K562 (cell line): ENCODE results near the gene TTC28. TPM values are rescaled to one million over a fixed set of nuclear protein-coding genes. Genes with fewer than 3 reads are reported as not detected.

ENCODE experiments used
- ATAC-seq: fragments of 200-7000 bp; cut with Tn5 transposase; 3 replicates; pipeline ENCODE4 v1.9.1; 2020; ENCODE audit warnings: moderate library complexity
- BruUV-seq: library from RNA; stranded (reverse); fragments of 400-500 nt; replicated peaks from 2 replicates; lab custom pipeline; 2021; lab: Mats Ljungman, UMichigan
- CTCF ChIA-PET: fragments of 300-600 bp; formaldehyde crosslinking; extraction: SDS; loops from one replicate; lab custom pipeline; 2021; ENCODE audit warnings: low intra/inter-chr PET ratio; lab: Yijun Ruan, JAX
- POLR2A ChIA-PET: fragments of 300-600, 350-650 bp; sonication (Branson Sonifier 250); formaldehyde crosslinking; extraction: SDS; loops from one replicate; lab custom pipeline; 2021; ENCODE audit warnings: antibody characterized with exemption, inconsistent platforms; lab: Yijun Ruan, JAX
- DNase-seq, 4 experiments: peaks; one replicate each; pipeline versions ENCODE4 v3.0.0 to v3.0.0-alpha.2; 2011 to 2018; ENCODE audit warnings: low spot score in 3 of 4, mixed read lengths in 3 of 4; ENCODE audit errors: extremely low read depth in 1 of 4
- FAIRE-seq: peaks from 2 replicates; lab custom pipeline; 2011; peaks lifted over from hg19 to GRCh38; lab: Jason Lieb, UNC
- H2AFZ ChIP-seq: 2 replicates; pipeline ENCODE4 v1.6.0; 2011; ENCODE audit warnings: low read depth, low read length, control low read depth, inconsistent platforms
- H3K27ac ChIP-seq: fragments of 200-600 bp; 3 replicates; pipeline ENCODE4 v1.8.0; 2011; ENCODE audit warnings: low read depth, mild to moderate bottlenecking, control low read depth, inconsistent platforms, low read length, moderate library complexity, mixed read lengths; ENCODE audit errors: extremely low read depth
- H3K27me3 ChIP-seq, 2 experiments: fragments of 300-600 bp in 1 of 2; 2 replicates in 1 of 2; 3 replicates in 1 of 2; pipeline versions ENCODE4 v1.6.0 to v1.8.0; 2011; ENCODE audit warnings: inconsistent platforms in 2 of 2, low read length in 2 of 2, mild to moderate bottlenecking in 1 of 2, mixed read lengths in 1 of 2, moderate library complexity in 1 of 2; ENCODE audit not compliant: control insufficient read depth in 2 of 2, insufficient read depth in 2 of 2
- H3K36me3 ChIP-seq: fragments of 300-600 bp; 3 replicates; pipeline ENCODE4 v1.8.0; 2011; ENCODE audit warnings: mild to moderate bottlenecking, low read length, inconsistent platforms; ENCODE audit not compliant: control insufficient read depth, insufficient read depth
- H3K4me1 ChIP-seq, 2 experiments: fragments of 200-600 bp in 1 of 2; replicated peaks in 1 of 2; 2 replicates in 1 of 2; 3 replicates in 1 of 2; pipeline versions ENCODE4 v1.5.1 to v1.8.0; 2011; ENCODE audit warnings: inconsistent platforms in 2 of 2, low read length in 2 of 2, mild to moderate bottlenecking in 1 of 2, mixed read lengths in 1 of 2, moderate library complexity in 1 of 2; ENCODE audit not compliant: control insufficient read depth in 2 of 2, insufficient read depth in 2 of 2
- H3K4me2 ChIP-seq: 2 replicates; pipeline ENCODE4 v1.6.1; 2011; ENCODE audit warnings: low read length, control low read depth, inconsistent platforms, mixed read lengths; ENCODE audit not compliant: insufficient read depth
- H3K4me3 ChIP-seq: fragments of 200-600 bp; sonication (generic), shearing (Covaris generic); 2 replicates; pipeline ENCODE4 v1.5.1; 2016; ENCODE audit warnings: control low read depth, inconsistent platforms
- H3K79me2 ChIP-seq: fragments of 200-600 bp; 3 replicates; pipeline ENCODE4 v1.8.0; 2011; ENCODE audit warnings: low read length, inconsistent platforms; ENCODE audit not compliant: control insufficient read depth, insufficient read depth
- H3K9ac ChIP-seq, 2 experiments: 2 replicates each; pipeline versions ENCODE4 v1.6.0 to v1.6.1; 2011; ENCODE audit warnings: low read depth in 2 of 2, low read length in 2 of 2, control low read depth in 1 of 2, inconsistent platforms in 1 of 2, mild to moderate bottlenecking in 1 of 2, mixed read lengths in 1 of 2; ENCODE audit not compliant: insufficient read depth in 1 of 2
- H3K9me1 ChIP-seq: one replicate; pipeline ENCODE4 v1.6.0; 2011; ENCODE audit warnings: inconsistent platforms, mild to moderate bottlenecking, low read length, moderate library complexity; ENCODE audit not compliant: control insufficient read depth, insufficient read depth
- H3K9me3 ChIP-seq: replicated peaks from 2 replicates; pipeline ENCODE4 v1.5.1; 2011; ENCODE audit warnings: low read depth, low read length, inconsistent platforms; ENCODE audit not compliant: control insufficient read depth, insufficient read depth
- H4K20me1 ChIP-seq: replicated peaks from 2 replicates; pipeline ENCODE4 v1.6.1; 2011; ENCODE audit warnings: low read length, inconsistent platforms, mixed read lengths; ENCODE audit not compliant: control insufficient read depth, insufficient read depth
- C11orf30 ChIP-seq: fragments of 450-650 bp; IDR thresholded peaks from 2 replicates; pipeline ENCODE4 v1.6.1; 2016; ENCODE audit warnings: low read depth, mild to moderate bottlenecking
- MAFF ChIP-seq: IDR thresholded peaks from 2 replicates; pipeline ENCODE4 v1.6.1; 2012; ENCODE audit warnings: low read length, improper control_type of control experiment
- MAFG ChIP-seq: fragments of 450-650 bp; conservative IDR thresholded peaks from 2 replicates; pipeline ENCODE4 v1.6.1; 2016; ENCODE audit warnings: missing genetic modification characterization, missing compliant biosample characterization
- MAFK ChIP-seq: IDR thresholded peaks from 2 replicates; pipeline ENCODE4 v1.6.1; 2011; ENCODE audit warnings: low read length, improper control_type of control experiment
- SP2 ChIP-seq: IDR thresholded peaks from 2 replicates; pipeline ENCODE4 v1.6.1; 2011; ENCODE audit warnings: mild to moderate bottlenecking, low read depth, low read length, moderate library complexity; ENCODE audit not compliant: poor library complexity, severe bottlenecking; ENCODE audit errors: extremely low read depth
- TEAD1 ChIP-seq, 2 experiments: fragments of 450-650 bp in 1 of 2; sonication (generic) in 1 of 2; formaldehyde crosslinking; IDR thresholded peaks; 2 replicates each; pipeline versions ENCODE4 v1.4.0 to v1.8.0; 2020 to 2022; ENCODE audit warnings: mild to moderate bottlenecking in 2 of 2, missing genetic modification reagents in 1 of 2
- WHSC1 ChIP-seq: IDR thresholded peaks from one replicate; pipeline ENCODE4 v1.6.1; 2012; ENCODE audit warnings: low read length, control low read depth, inconsistent platforms
- ZNF134 ChIP-seq: fragments of 250-450 bp; sonication (Bioruptor Pico); conservative IDR thresholded peaks from 2 replicates; pipeline ENCODE4 v1.4.0; 2020
- ZNF316 ChIP-seq: fragments of 450-650 bp; IDR thresholded peaks from 2 replicates; pipeline ENCODE4 v1.6.1; 2016
- WGBS: fragments of 100-300 bp; shearing (Covaris generic); methylation state at CpG from one replicate; pipeline ENCODE4 v1.1.6; 2016; ENCODE audit warnings: low coverage, mixed read lengths; ENCODE audit not compliant: insufficient coverage; ENCODE audit errors: missing lambda C conversion rate; 5-methylcytosine and 5-hydroxymethylcytosine counted together
- in situ Hi-C: fragments of 300-500 bp; cut with MboI; formaldehyde crosslinking; loops from 4 replicates; pipeline ENCODE4 v1.15.0; 2018; ENCODE audit warnings: inconsistent platforms, mixed read lengths
- intact Hi-C: fragments of 100-400 bp; cut with micrococcal nuclease; formaldehyde crosslinking; loops from 2 replicates; pipeline ENCODE4 v1.14.2; 2022
- polyA plus RNA-seq, 8 experiments: library from polyadenylated mRNA; depleted of rRNA in 4 of 8; stranded (reverse) in 5 of 8; unstranded in 3 of 8; fragments of >200 nt; fragmentation: Nextera tagmentation in 2 of 8; fragmentation: Illumina TruSeq in 1 of 8; extraction: Ambion mirVana in 2 of 8; extraction: Trizol in 1 of 8; gene quantifications; 2 replicates each; pipeline versions ENCODE4 v1.2.1 to v1.2.3, GENCODE V29; 2011 to 2014; ENCODE audit warnings: inconsistent platforms in 1 of 8, missing spikeins in 1 of 8
- total RNA-seq, 7 experiments: library from RNA; depleted of rRNA in 6 of 7; stranded (reverse); fragments of >200 nt in 6 of 7; fragmentation: Illumina TruSeq in 2 of 7; extraction: Trizol in 2 of 7; gene quantifications; 2 replicates each; pipeline versions ENCODE4 v1.2.1 to v1.2.3, GENCODE V29; 2011 to 2021; ENCODE audit warnings: low replicate concordance in 1 of 7

Gene TTC28
- total and polyA plus RNA-seq, 9 of the 15 experiments (the other 6 are each of a cell fraction or from before 2014, with no cell fraction given): 0.22 to 10.7 (median 3.1) TPM

GRCh38 chr22:28435982-28436381 is 243.7 kb downstream of the TTC28 start:
- no peaks in the 10 kb centered on the region for H3K36me3 ChIP-seq
- no peak overlapping the region for H3K9ac ChIP-seq
- H3K4me1 ChIP-seq: no peaks in the 10 kb centered on the region; a peak in 2 of 5 replicates
- H3K4me3 ChIP-seq: no peak overlapping the region
- FAIRE-seq (no peak), DNase-seq (no peak), ATAC-seq (no peak)
- TF ChIP-seq MAFG (tag) (peak; percentile 37; the same call in 1 of the 2 replicates), ZNF316 (peak; percentile 63), MAFK (peak; percentile 55; the same call in 1 of the 2 replicates), WHSC1 (no peak), C11orf30 (peak; percentile 50; the same call in 1 of the 2 replicates), TEAD1 (CRISPR knock-in tag; IDR thresholded peaks at IDR 0.05) (no peak), MAFF (peak; percentile 41; the same call in 1 of the 2 replicates), ZNF134 (CRISPR knock-in tag) (no peak), SP2 (no peak)
- H3K27ac ChIP-seq: no peak overlapping the region
- no peaks in the 10 kb centered on the region; the same call in 1 of the 2 replicates for H4K20me1 ChIP-seq
- no peaks in the 10 kb centered on the region for H3K79me2 ChIP-seq
- CTCF ChIA-PET: interaction anchor here (0.6 kb wide), 1 partner anchor 332 kb away, joined by 3 read pairs; no protein-coding TSS in a partner anchor
- in situ Hi-C loops: no loop called here
- H3K9me1 ChIP-seq: no peaks in the 10 kb centered on the region
- no peak overlapping the region for H2AFZ ChIP-seq
- intact Hi-C loops: no loop called here
- no peak overlapping the region for H3K4me2 ChIP-seq
- POLR2A ChIA-PET: interaction anchor here (1.1 kb wide), 1 partner anchor 11 kb away, joined by 3 read pairs; no protein-coding TSS in a partner anchor
- H3K9me3 ChIP-seq: no peaks in the 10 kb centered on the region
- H3K27me3 ChIP-seq: no peaks in the 10 kb centered on the region
- WGBS: 30% methylated on average over 3 of the region's 3 CpGs
- no TSS peak for BruUV-seq
